ENCODE results near the gene DCLK2.

DCLK2 gene

GRCh38 chr4:150130933-150131332, 52.7 kb downstream of the DCLK2 start:
- TF ChIP-seq POLR2A (IDR thresholded peaks at IDR 0.05; ENCODE audit: extremely low read depth, insufficient read length) (no peak), MYC (IDR thresholded peaks at IDR 0.05; ENCODE audit: low read depth, low read length) (no peak), CTCF (IDR thresholded peaks at IDR 0.05; ENCODE audit: low read depth, low read length) (no peak), MAX (IDR thresholded peaks at IDR 0.05; ENCODE audit: low read depth, low read length) (no peak)
- no peak for DNase-seq (ENCODE audit: low read depth)
- H3K4me3 ChIP-seq (ENCODE audit: low read depth, low read length) = no peak overlapping the region

GRCh38 chr4:150131581-150132228, 53.5 kb downstream of the DCLK2 start:
- TF ChIP-seq POLR2A (IDR thresholded peaks at IDR 0.05; ENCODE audit: extremely low read depth, insufficient read length) (no peak), MAX (IDR thresholded peaks at IDR 0.05; ENCODE audit: low read depth, low read length) (no peak), MYC (IDR thresholded peaks at IDR 0.05; ENCODE audit: low read depth, low read length) (no peak), CTCF (IDR thresholded peaks at IDR 0.05; ENCODE audit: low read depth, low read length) (no peak)
- DNase-seq (ENCODE audit: low read depth) = no peak

GRCh38 chr4:150133605-150134004, 55.4 kb downstream of the DCLK2 start:
- DNase-seq (ENCODE audit: low read depth) = no peak
- no peak overlapping the region for H3K4me3 ChIP-seq (ENCODE audit: low read depth, low read length)
- TF ChIP-seq CTCF (IDR thresholded peaks at IDR 0.05; ENCODE audit: low read depth, low read length) (no peak), POLR2A (IDR thresholded peaks at IDR 0.05; ENCODE audit: extremely low read depth, insufficient read length) (no peak), MYC (IDR thresholded peaks at IDR 0.05; ENCODE audit: low read depth, low read length) (no peak), MAX (IDR thresholded peaks at IDR 0.05; ENCODE audit: low read depth, low read length) (no peak)

More at GRCh38 chr4:150131581-150132228, 53.5 kb downstream of the DCLK2 start:
- H3K4me3 ChIP-seq (ENCODE audit: low read depth, low read length) = no peak overlapping the region

GRCh38 chr4:150135134-150135772, 57.0 kb downstream of the DCLK2 start:
- TF ChIP-seq MYC (IDR thresholded peaks at IDR 0.05; ENCODE audit: low read depth, low read length) = no peak
- TF ChIP-seq POLR2A (IDR thresholded peaks at IDR 0.05; ENCODE audit: extremely low read depth, insufficient read length) = no peak
- no peak for TF ChIP-seq MAX (IDR thresholded peaks at IDR 0.05; ENCODE audit: low read depth, low read length)
- no peak for TF ChIP-seq CTCF (IDR thresholded peaks at IDR 0.05; ENCODE audit: low read depth, low read length)
- no peak overlapping the region for H3K4me3 ChIP-seq (ENCODE audit: low read depth, low read length)
- DNase-seq (ENCODE audit: low read depth) = no peak

GRCh38 chr4:150136036-150136435, 57.8 kb downstream of the DCLK2 start:
- DNase-seq (ENCODE audit: low read depth) = no peak
- no peak for TF ChIP-seq MYC (IDR thresholded peaks at IDR 0.05; ENCODE audit: low read depth, low read length)
- TF ChIP-seq CTCF (IDR thresholded peaks at IDR 0.05; ENCODE audit: low read depth, low read length) = no peak
- TF ChIP-seq MAX (IDR thresholded peaks at IDR 0.05; ENCODE audit: low read depth, low read length) = no peak
- no peak for TF ChIP-seq POLR2A (IDR thresholded peaks at IDR 0.05; ENCODE audit: extremely low read depth, insufficient read length)
- no peak overlapping the region for H3K4me3 ChIP-seq (ENCODE audit: low read depth, low read length)
